ENCODE data around the gene RBCK1.

Gene RBCK1

GRCh38 chr20:428658-429200 lies 20.6 kb downstream of the RBCK1 start:
- Histone ChIP-seq H3K27me3 (ENCODE audit: insufficient read depth, low read length) (peaks cover 12% of the 10 kb centered on the region), H3K9me3 (ENCODE audit: insufficient read depth, low read depth, low read length) (no peaks in the 10 kb centered on the region), H3K36me3 (ENCODE audit: insufficient read depth, low read depth, low read length) (peaks cover 49% of the 10 kb centered on the region)

DNA sequence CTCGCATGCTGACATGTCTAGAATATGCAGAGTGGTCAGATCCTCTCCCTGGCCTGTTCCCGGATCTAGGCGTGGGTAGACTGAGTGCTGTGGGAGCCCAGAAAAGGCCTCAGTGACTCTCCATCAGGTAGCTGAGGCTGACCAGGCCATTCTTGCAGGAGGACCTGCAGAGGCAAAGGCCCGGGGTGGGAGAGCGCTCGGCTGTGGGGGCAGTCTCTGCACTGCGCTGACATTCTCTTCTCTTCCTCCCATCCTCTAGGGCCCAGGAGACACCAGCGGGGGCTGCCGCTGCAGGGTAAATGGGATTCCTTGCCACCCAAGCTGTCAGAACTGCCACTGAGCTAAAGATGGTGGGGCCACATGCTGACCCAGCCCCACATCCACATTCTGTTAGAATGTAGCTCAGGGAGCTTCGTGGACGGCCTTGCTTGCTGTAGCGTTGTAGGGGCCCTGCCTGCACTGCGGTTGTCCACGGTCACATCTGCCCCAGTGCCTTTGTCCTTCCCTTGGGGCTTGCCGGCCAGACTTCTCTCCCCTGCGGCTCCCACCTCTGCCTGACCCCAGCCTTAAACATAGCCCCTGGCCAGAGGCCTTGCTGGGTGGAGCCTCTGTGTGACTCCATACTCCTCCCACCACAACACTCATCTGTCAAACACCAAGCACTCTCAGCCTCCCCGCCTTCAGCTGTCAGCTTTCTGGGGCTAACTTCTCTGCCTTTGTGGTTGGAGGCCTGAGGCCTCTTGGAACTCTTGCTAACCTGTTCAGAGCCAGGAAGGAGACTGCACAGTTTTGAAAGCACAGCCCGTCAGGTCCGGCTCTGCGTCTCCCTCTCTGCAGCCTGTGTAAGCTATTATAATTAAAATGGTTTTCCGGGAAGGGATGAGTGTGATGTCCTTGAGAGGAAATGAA lies 22.2 kb downstream of the RBCK1 start:
- H3K27ac ChIP-seq (ENCODE audit: low read length) = no peak overlapping the region
- no peak overlapping the region for H3K9ac ChIP-seq (ENCODE audit: low read depth, low read length)
- peaks cover 13% of the 10 kb centered on the region for H3K4me1 ChIP-seq (ENCODE audit: insufficient read depth, low read length)
- H3K9me3 ChIP-seq (ENCODE audit: insufficient read depth, low read depth, low read length) = no peaks in the 10 kb centered on the region
- H3K27me3 ChIP-seq (ENCODE audit: insufficient read depth, low read length) = peaks cover 21% of the 10 kb centered on the region
- no peak overlapping the region for H3K4me3 ChIP-seq (ENCODE audit: low read length)
- H3K36me3 ChIP-seq (ENCODE audit: insufficient read depth, low read depth, low read length) = peaks cover 46% of the 10 kb centered on the region

More at GRCh38 chr20:428658-429200, 20.6 kb downstream of the RBCK1 start:
- Histone ChIP-seq H3K4me3 (ENCODE audit: low read length) (no peak overlapping the region), H3K9ac (ENCODE audit: low read depth, low read length) (no peak overlapping the region), H3K27ac (ENCODE audit: low read length) (no peak overlapping the region), H3K4me1 (ENCODE audit: insufficient read depth, low read length) (peaks cover 3% of the 10 kb centered on the region; the same call in 1 of the 2 replicates)

- Histone ChIP-seq H3K27ac (ENCODE audit: low read length) (no peak overlapping the region), H3K9ac (ENCODE audit: low read depth, low read length) (no peak overlapping the region), H3K36me3 (ENCODE audit: insufficient read depth, low read depth, low read length) (peaks cover 49% of the 10 kb centered on the region), H3K4me3 (ENCODE audit: low read length) (no peak overlapping the region), H3K27me3 (ENCODE audit: insufficient read depth, low read length) (peaks cover 30% of the 10 kb centered on the region), H3K4me1 (ENCODE audit: insufficient read depth, low read length) (peaks cover 13% of the 10 kb centered on the region), H3K9me3 (ENCODE audit: insufficient read depth, low read depth, low read length) (no peaks in the 10 kb centered on the region)
These were observed 23.2 kb downstream of the RBCK1 start for GRCh38 chr20:431012-431904.

GRCh38 chr20:432208-432607 lies 24.1 kb downstream of the RBCK1 start:
- no peaks in the 10 kb centered on the region for H3K9me3 ChIP-seq (ENCODE audit: insufficient read depth, low read depth, low read length)
- peaks cover 51% of the 10 kb centered on the region for H3K36me3 ChIP-seq (ENCODE audit: insufficient read depth, low read depth, low read length)
- H3K4me1 ChIP-seq (ENCODE audit: insufficient read depth, low read length) = peaks cover 13% of the 10 kb centered on the region
- no peak overlapping the region for H3K4me3 ChIP-seq (ENCODE audit: low read length)
- no peak overlapping the region for H3K27ac ChIP-seq (ENCODE audit: low read length)
- H3K9ac ChIP-seq (ENCODE audit: low read depth, low read length) = no peak overlapping the region
- H3K27me3 ChIP-seq (ENCODE audit: insufficient read depth, low read length) = peaks cover 33% of the 10 kb centered on the region

DNA sequence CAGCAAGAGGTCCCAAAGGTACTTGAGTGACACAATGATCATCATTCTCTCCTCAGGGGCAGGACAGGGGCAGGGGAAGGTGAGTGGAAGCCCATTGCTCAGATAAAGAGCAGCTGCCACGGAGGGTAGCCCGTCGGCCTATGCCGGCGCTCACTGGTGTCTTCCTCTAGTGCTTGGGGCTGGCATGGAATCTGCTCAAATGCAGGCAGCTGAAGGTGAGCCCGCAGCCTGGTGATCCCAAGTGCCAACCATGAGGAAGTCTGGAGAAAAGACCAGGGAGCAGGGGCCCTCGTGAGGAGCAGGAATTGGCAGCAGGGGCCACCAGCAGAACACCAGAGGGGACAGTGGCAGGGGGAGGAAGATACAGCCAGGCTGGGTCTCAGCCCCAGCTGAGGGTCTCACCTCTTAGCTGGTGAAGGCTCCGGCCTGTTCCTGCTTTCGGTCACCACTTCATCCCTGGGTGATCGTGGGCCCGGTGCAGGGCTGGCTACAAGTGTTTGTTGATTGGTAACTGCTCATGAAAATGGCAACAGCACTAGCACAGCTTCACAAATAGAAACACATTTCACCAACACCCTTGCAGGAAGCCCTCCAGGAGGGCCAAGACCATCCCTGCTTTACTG lies 24.7 kb downstream of the RBCK1 start:
- H3K4me3 ChIP-seq (ENCODE audit: low read length) = no peak overlapping the region
- peaks cover 33% of the 10 kb centered on the region for H3K27me3 ChIP-seq (ENCODE audit: insufficient read depth, low read length)
- no peak overlapping the region for H3K27ac ChIP-seq (ENCODE audit: low read length)
- peaks cover 13% of the 10 kb centered on the region for H3K4me1 ChIP-seq (ENCODE audit: insufficient read depth, low read length)
- H3K36me3 ChIP-seq (ENCODE audit: insufficient read depth, low read depth, low read length) = peaks cover 51% of the 10 kb centered on the region
- H3K9me3 ChIP-seq (ENCODE audit: insufficient read depth, low read depth, low read length) = no peaks in the 10 kb centered on the region
- H3K9ac ChIP-seq (ENCODE audit: low read depth, low read length) = no peak overlapping the region

GRCh38 chr20:433300-433975 lies 25.3 kb downstream of the RBCK1 start:
- Histone ChIP-seq H3K36me3 (ENCODE audit: insufficient read depth, low read depth, low read length) (peaks cover 51% of the 10 kb centered on the region), H3K4me3 (ENCODE audit: low read length) (no peak overlapping the region), H3K4me1 (ENCODE audit: insufficient read depth, low read length) (peaks cover 13% of the 10 kb centered on the region), H3K9ac (ENCODE audit: low read depth, low read length) (no peak overlapping the region), H3K27me3 (ENCODE audit: insufficient read depth, low read length) (peaks cover 33% of the 10 kb centered on the region), H3K27ac (ENCODE audit: low read length) (no peak overlapping the region), H3K9me3 (ENCODE audit: insufficient read depth, low read depth, low read length) (no peaks in the 10 kb centered on the region)

DNA sequence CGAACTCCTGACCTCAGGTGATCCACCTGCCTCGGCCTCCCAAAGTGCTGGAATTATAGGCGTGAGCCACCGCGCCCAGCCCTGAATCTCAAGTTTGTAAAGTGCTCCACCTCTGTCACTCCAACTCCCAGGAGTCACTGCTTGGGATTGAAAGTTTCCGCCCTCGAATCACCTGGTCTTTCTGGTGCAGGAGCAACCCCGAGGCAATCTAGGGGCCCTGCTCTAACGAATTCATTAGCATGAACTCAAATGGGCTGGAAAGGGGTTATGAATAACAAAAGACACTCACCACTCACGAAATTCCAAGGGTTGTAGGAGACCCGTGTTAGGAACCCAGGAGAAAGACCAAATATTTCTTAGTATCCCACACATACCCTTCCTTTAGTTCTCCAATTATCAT lies 26.1 kb downstream of the RBCK1 start:
- no peak overlapping the region for H3K27ac ChIP-seq (ENCODE audit: low read length)
- H3K27me3 ChIP-seq (ENCODE audit: insufficient read depth, low read length) = peaks cover 33% of the 10 kb centered on the region
- peaks cover 56% of the 10 kb centered on the region for H3K36me3 ChIP-seq (ENCODE audit: insufficient read depth, low read depth, low read length)

DNA sequence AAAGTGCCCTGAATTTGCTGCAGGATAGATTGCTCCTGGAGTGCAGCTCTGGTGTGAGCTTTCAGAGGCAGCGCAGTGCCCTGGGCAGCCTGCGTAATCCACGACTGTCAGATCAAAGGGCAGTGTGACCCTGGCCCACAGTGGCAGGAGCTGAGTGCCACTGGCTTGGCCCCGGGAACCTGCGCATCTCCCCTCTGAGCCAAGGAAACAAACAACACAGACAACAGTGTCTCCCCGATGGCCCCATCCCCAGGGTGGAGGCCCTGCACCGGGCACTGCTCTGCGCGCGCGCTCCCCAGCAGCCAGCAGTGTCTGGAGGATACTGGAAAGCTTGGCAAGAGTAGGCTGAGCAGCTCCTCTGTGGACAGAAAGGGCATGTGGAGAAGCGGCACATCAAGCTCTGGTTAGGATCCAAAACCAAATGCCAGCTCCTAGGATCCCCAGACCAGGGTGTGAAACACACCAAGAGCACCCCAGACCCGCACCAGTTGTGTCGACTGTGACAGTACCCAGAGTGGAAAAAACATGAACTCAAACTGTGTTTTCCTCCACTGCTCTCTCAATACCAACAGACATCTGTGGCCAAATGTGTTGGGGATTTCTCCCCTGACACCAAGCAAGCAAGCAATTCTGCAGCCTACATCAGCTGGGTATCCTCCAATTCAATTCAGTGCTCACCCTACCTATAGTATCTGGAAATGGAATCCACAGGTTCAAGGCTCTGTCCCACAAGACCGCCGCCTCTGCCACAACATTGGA lies 26.7 kb downstream of the RBCK1 start:
- H3K27ac ChIP-seq (ENCODE audit: low read length) = no peak overlapping the region

More for the DNA sequence above, 26.1 kb downstream of the RBCK1 start:
- H3K9me3 ChIP-seq (ENCODE audit: insufficient read depth, low read depth, low read length) = no peaks in the 10 kb centered on the region
- peak overlapping the region; percentile 55 for H3K4me3 ChIP-seq (ENCODE audit: low read length)
- H3K4me1 ChIP-seq (ENCODE audit: insufficient read depth, low read length) = peaks cover 13% of the 10 kb centered on the region
- no peak overlapping the region for H3K9ac ChIP-seq (ENCODE audit: low read depth, low read length)

DNA sequence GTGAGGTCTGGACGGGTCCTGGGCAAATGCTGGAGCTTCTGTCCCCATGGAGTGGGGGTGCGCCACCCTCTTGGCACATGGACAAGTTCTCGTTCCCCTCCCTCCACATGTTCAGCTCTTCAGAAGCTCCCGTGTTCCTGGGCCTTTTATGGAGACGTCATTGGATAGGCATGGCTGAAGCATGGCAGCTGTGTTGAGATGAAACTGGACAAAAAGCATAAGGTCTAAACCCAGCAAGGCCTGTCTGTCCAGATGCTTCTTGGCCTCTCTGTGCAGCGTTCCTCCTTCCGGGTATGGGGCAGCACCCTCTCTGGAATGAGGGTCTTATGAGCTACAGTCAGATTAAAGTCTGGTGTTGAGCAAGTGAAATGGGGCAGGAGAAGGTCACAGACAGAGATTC lies 27.5 kb downstream of the RBCK1 start:
- no peak overlapping the region for H3K4me3 ChIP-seq (ENCODE audit: low read length)
- H3K4me1 ChIP-seq (ENCODE audit: insufficient read depth, low read length) = peaks cover 13% of the 10 kb centered on the region
- no peak overlapping the region for H3K27ac ChIP-seq (ENCODE audit: low read length)
- no peak overlapping the region for H3K9ac ChIP-seq (ENCODE audit: low read depth, low read length)
- peaks cover 57% of the 10 kb centered on the region for H3K36me3 ChIP-seq (ENCODE audit: insufficient read depth, low read depth, low read length)
- peaks cover 33% of the 10 kb centered on the region for H3K27me3 ChIP-seq (ENCODE audit: insufficient read depth, low read length)
- no peaks in the 10 kb centered on the region for H3K9me3 ChIP-seq (ENCODE audit: insufficient read depth, low read depth, low read length)

More for the DNA sequence above, 26.7 kb downstream of the RBCK1 start:
- Histone ChIP-seq H3K9me3 (ENCODE audit: insufficient read depth, low read depth, low read length) (no peaks in the 10 kb centered on the region), H3K36me3 (ENCODE audit: insufficient read depth, low read depth, low read length) (peaks cover 56% of the 10 kb centered on the region), H3K4me3 (ENCODE audit: low read length) (peak overlapping the region; percentile 55), H3K9ac (ENCODE audit: low read depth, low read length) (no peak overlapping the region), H3K27me3 (ENCODE audit: insufficient read depth, low read length) (peaks cover 33% of the 10 kb centered on the region), H3K4me1 (ENCODE audit: insufficient read depth, low read length) (peaks cover 13% of the 10 kb centered on the region)

GRCh38 chr20:436476-436875 lies 28.4 kb downstream of the RBCK1 start:
- H3K27ac ChIP-seq (ENCODE audit: low read length) = no peak overlapping the region
- peaks cover 33% of the 10 kb centered on the region for H3K27me3 ChIP-seq (ENCODE audit: insufficient read depth, low read length)
- no peak overlapping the region for H3K9ac ChIP-seq (ENCODE audit: low read depth, low read length)
- H3K9me3 ChIP-seq (ENCODE audit: insufficient read depth, low read depth, low read length) = no peaks in the 10 kb centered on the region
- peaks cover 13% of the 10 kb centered on the region for H3K4me1 ChIP-seq (ENCODE audit: insufficient read depth, low read length)
- peaks cover 64% of the 10 kb centered on the region for H3K36me3 ChIP-seq (ENCODE audit: insufficient read depth, low read depth, low read length)
- no peak overlapping the region for H3K4me3 ChIP-seq (ENCODE audit: low read length)

Data from iPS-20b (cell line).